GM19240 (cell line): ENCODE data around the gene RPS15.

Experiments
- DNase-seq: peaks from one replicate; pipeline ENCODE4 v3.0.0; 2011; ENCODE audit warnings: low spot score; ENCODE audit not compliant: insufficient read length

Gene RPS15

GRCh38 chr19:1481893-1482360 lies 43.7 kb downstream of the RPS15 start:
- DNase-seq: no peak

DNA sequence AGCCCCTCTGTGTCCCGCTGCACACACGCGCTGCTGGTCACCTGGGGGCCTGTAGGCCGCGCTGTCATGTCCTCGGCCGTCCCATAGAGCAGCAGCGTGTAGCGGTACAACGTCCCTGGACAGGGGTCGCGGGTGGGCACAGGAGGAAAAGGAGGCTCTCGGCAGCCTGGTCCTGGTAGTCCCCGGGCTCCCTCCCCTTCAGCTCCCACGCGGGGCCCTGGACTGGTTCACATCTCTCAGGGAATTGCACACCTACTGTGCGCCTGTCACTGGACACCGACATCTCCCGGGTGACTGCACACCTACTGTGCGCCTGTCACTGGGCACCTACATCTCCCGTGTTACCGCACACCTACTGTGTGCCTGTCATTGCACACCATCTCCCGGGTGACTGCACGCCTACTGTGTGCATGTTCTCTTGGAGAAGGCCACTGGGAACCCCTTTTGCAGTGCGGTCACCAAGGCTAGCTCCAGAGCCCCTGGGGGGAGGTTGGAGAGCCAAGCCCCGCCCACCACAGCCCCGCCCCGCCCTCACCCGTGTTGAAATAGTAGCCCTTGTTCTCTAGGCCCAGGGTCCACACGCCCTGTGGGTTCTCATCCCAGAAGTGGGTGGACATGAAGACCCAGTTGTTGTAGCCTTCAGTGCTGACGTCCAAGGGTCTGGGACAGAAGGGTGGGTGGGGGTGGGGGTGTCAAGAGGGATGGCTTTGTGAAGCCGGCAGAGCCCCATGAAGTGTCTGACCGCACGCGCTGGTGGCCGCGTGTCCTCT lies 44.4 kb downstream of the RPS15 start:
- no peak for DNase-seq

- DNase-seq: no peak
Measured at GRCh38 chr19:1483131-1483978, 45.2 kb downstream of the RPS15 start.

DNA sequence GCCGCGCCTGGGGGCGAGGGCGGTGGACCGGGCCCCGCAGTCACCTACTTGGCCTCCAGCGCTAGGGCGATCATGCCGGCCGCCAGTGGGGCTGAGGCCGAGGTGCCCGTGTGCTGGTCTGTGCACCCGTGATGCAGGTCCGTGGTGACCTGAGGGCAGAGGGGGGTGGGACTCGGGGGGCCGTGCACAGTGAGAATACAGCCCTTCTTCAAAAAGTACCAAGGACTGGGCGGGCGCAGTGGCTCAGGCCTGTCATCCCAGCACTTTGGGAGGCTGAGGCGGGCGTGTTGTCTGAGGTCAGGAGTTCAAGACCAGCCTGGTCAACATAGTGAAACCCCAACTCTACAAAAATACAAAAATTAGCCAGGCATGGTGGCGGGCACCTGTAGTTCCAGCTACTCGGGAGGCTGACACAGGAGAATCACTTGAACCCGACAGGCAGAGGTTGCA lies 45.8 kb downstream of the RPS15 start:
- no peak for DNase-seq

GRCh38 chr19:1486720-1487575 lies 48.8 kb downstream of the RPS15 start:
- no peak for DNase-seq

GRCh38 chr19:1487576-1488281 lies 49.5 kb downstream of the RPS15 start:
- no peak for DNase-seq

- no peak for DNase-seq
Measured at GRCh38 chr19:1488282-1488601, 50.0 kb downstream of the RPS15 start.

DNA sequence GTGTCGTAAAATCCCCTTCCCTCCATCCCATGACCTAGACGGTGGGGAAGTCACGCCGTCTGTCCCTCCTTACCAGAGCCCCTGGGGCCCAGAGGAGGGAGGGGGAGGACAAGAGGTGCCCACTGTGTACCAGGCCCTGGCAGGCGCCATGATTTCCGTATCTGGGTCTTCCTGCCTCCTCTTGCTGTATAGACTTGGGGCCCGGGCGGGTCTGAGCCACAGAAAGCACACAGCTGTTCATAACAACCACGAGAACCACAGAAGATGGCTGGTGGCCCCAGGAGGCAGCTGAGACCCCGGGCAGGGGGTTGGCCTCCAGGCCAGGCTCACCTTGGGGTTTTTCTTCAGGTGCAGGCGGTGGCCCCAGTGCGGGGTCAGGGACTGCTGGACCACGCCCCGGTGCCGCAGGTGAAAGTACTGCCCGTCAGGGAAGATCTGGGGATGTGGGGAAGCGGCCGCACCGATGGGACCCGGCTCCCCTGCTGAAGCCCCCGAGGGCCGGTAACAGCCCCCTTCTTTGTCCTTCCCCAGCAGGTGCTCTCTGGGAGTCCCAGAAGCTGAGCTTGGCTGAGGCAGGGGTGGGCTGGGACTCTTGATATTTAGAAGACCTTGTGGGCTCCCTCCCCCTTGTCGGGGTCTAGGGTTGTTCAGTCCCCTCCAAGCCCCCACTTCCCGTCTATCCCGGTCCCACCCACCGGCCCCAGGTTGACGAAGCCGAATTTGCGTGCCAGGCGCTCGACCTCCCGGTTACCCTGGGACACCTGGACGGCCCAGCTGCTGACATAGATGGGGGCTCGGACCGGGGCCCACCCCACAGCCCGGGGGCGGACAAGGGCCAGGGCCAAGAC lies 51.5 kb downstream of the RPS15 start:
- DNase-seq: no peak
